ENCODE measurements around the gene UNC13D. TPM values are rescaled to one million over a fixed set of nuclear protein-coding genes. Genes with fewer than 3 reads are reported as not detected.

The UNC13D gene
- total and polyA plus RNA-seq, 9 of the 15 experiments (the other 6 are each of a cell fraction or from before 2014, with no cell fraction given) = 0.86 to 244 (median 69.2) TPM

DNA sequence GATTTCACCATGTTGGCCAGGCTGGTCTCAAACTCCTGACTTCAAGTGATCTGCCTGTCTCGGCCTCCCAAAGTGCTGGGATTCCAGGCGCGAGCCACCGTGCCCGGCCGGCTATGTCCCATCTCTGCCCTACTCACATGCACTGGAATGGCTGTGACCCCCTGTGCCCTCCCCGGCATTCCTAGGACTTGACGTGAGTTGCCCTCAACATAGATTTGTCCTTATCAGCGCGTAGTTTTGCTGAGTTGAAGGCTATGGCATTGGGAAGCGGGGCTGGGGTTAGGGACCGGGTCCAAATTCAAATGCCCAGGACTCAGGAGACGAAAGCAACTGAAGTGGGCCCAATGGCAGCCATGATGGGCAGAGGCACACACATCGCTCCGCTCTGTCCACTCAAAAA is 5.8 kb downstream of the UNC13D start:
- in situ Hi-C loops (cut with MboI) = no loop called here
- Histone ChIP-seq H3K9ac (ENCODE audit: insufficient read depth in 1 of 2, low read depth in 2 of 2, low read length in 2 of 2) (peak overlapping the region in 1 of 2 experiments; percentile 71; a peak in 1 of 4 replicates), H2AFZ (ENCODE audit: low read depth, low read length) (no peak overlapping the region), H3K36me3 (ENCODE audit: control insufficient read depth, insufficient read depth, low read length) (peaks cover 80% of the 10 kb centered on the region; the same call in 2 of the 3 replicates), H3K4me1 (replicated peaks in 1 of 2; ENCODE audit: control insufficient read depth in 2 of 2, insufficient read depth in 2 of 2, low read length in 2 of 2) (peaks cover 8 to 63% of the 10 kb centered on the region in 2 experiments; a peak in 4 of 5 replicates), H4K20me1 (replicated peaks; ENCODE audit: control insufficient read depth, insufficient read depth, low read length) (no peaks in the 10 kb centered on the region), H3K9me3 (replicated peaks; ENCODE audit: control insufficient read depth, insufficient read depth, low read depth, low read length) (no peaks in the 10 kb centered on the region), H3K27ac (ENCODE audit: extremely low read depth, low read depth, low read length) (no peak overlapping the region), H3K79me2 (ENCODE audit: control insufficient read depth, insufficient read depth, low read length) (peaks cover 29% of the 10 kb centered on the region), H3K4me2 (ENCODE audit: insufficient read depth, low read length) (no peak overlapping the region), H3K9me1 (ENCODE audit: control insufficient read depth, insufficient read depth, low read length) (no peaks in the 10 kb centered on the region), H3K4me3 (no peak overlapping the region), H3K27me3 (ENCODE audit: control insufficient read depth in 2 of 2, insufficient read depth in 2 of 2, low read length in 2 of 2) (no peaks in the 10 kb centered on the region)
- ATAC-seq = no peak
- intact Hi-C loops (cut with micrococcal nuclease) = no loop called here
- 95% methylated on average over 15 of the region's 15 CpGs for WGBS (ENCODE audit: insufficient coverage, low coverage, missing lambda C conversion rate)
- FAIRE-seq = no peak
- POLR2A ChIA-PET = interaction anchor here (1.4 to 4.7 kb wide), 3 partner anchors 8 to 20 kb away, joined by 5 to 36 read pairs (median 6); no protein-coding TSS in a partner anchor
- CTCF ChIA-PET (ENCODE audit: low intra/inter-chr PET ratio) = no interaction called here
- no TSS peak for BruUV-seq (replicated peaks)
- TF ChIP-seq TCF7 (IDR thresholded peaks at IDR 0.05; ENCODE audit: borderline replicate concordance) (no peak), POLR2B (IDR thresholded peaks at IDR 0.05; ENCODE audit: low read depth, partially characterized antibody) (peak; percentile 4), POLR2G (IDR thresholded peaks at IDR 0.05; ENCODE audit: low read depth, low read length) (peak; percentile 8; the same call in 1 of the 2 replicates), RBFOX2 (IDR thresholded peaks at IDR 0.05; ENCODE audit: low read depth, low read length) (peak; percentile 52; the same call in 1 of the 2 replicates)
- TF ChIP-seq, protein P1, sequence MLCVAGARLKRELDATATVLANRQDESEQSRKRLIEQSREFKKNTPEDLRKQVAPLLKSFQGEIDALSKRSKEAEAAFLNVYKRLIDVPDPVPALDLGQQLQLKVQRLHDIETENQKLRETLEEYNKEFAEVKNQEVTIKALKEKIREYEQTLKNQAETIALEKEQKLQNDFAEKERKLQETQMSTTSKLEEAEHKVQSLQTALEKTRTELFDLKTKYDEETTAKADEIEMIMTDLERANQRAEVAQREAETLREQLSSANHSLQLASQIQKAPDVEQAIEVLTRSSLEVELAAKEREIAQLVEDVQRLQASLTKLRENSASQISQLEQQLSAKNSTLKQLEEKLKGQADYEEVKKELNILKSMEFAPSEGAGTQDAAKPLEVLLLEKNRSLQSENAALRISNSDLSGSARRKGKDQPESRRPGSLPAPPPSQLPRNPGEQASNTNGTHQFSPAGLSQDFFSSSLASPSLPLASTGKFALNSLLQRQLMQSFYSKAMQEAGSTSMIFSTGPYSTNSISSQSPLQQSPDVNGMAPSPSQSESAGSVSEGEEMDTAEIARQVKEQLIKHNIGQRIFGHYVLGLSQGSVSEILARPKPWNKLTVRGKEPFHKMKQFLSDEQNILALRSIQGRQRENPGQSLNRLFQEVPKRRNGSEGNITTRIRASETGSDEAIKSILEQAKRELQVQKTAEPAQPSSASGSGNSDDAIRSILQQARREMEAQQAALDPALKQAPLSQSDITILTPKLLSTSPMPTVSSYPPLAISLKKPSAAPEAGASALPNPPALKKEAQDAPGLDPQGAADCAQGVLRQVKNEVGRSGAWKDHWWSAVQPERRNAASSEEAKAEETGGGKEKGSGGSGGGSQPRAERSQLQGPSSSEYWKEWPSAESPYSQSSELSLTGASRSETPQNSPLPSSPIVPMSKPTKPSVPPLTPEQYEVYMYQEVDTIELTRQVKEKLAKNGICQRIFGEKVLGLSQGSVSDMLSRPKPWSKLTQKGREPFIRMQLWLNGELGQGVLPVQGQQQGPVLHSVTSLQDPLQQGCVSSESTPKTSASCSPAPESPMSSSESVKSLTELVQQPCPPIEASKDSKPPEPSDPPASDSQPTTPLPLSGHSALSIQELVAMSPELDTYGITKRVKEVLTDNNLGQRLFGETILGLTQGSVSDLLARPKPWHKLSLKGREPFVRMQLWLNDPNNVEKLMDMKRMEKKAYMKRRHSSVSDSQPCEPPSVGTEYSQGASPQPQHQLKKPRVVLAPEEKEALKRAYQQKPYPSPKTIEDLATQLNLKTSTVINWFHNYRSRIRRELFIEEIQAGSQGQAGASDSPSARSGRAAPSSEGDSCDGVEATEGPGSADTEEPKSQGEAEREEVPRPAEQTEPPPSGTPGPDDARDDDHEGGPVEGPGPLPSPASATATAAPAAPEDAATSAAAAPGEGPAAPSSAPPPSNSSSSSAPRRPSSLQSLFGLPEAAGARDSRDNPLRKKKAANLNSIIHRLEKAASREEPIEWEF (CRISPR knock-in tag; IDR thresholded peaks at IDR 0.05) = no peak
- DNase-seq (ENCODE audit: extremely low read depth in 1 of 4, low spot score in 3 of 4) = no peak
